ENCODE data around the gene PIN1. TPM values are rescaled to one million over a fixed set of nuclear protein-coding genes. Genes with fewer than 3 reads are reported as not detected.
A peak's percentile ranks its signal among the peaks of the same experiment; 100 is the strongest.
"Not testable (repeated sequence)": the region's sequence is repeated elsewhere in the genome, so short reads cannot be mapped to it uniquely, and the experiment has no call there.

The PIN1 gene
- total and polyA plus RNA-seq, 7 donors, result 49.6 to 81.1 (median 63.9) TPM

- ATAC-seq, result no peak
- Histone ChIP-seq H3K27ac (no peak overlapping the region), H3K9me3 (no peaks in the 10 kb centered on the region), H3K27me3 (ENCODE audit: insufficient read depth in 3 of 3, low read length in 2 of 3) (no peaks in the 10 kb centered on the region), H3K4me3 (peak overlapping the region; percentile 96), H3K4me1 (peaks cover 12% of the 10 kb centered on the region), H3K36me3 (ENCODE audit: insufficient read depth in 1 of 2, low read depth in 1 of 2) (peaks cover 0 to 30% of the 10 kb centered on the region in 2 donors)
- intact Hi-C loops (cut with DNase I), result loop anchor here in 1 of 2 donors (10.0 kb wide), 1 partner anchor 499 kb away; the partner anchor contains the start of genes ICAM3 and RAVER1
- 1 to 3% (median 2%) methylated on average over 5 of the region's 5 CpGs for WGBS, 3 donors
- no peak for DNase-seq
- TF ChIP-seq CTCF (IDR thresholded peaks at IDR 0.05), result no peak
Measured at GRCh38 chr19:9836021-9836420, 903 bp downstream of the PIN1 start.

DNA sequence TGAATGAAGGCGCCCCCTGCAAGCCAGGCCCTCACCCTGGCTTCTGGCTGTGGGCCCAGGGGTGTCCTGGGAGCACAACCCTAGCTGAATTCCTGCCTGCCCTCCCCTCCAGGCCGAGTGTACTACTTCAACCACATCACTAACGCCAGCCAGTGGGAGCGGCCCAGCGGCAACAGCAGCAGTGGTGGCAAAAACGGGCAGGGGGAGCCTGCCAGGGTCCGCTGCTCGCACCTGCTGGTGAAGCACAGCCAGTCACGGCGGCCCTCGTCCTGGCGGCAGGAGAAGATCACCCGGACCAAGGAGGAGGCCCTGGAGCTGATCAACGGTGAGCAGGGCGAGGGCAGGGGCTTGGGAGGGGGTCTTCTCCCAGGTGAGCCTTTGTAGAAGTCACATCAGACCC, 3.2 kb downstream of the PIN1 start:
- peaks cover under 1 to 53% of the 10 kb centered on the region in 2 donors for H3K36me3 ChIP-seq (ENCODE audit: insufficient read depth in 1 of 2, low read depth in 1 of 2)
- no peak for ATAC-seq
- H3K27me3 ChIP-seq (ENCODE audit: insufficient read depth in 3 of 3, low read length in 2 of 3), result no peaks in the 10 kb centered on the region
- no peak for DNase-seq
- peaks cover 12% of the 10 kb centered on the region for H3K4me1 ChIP-seq
- H3K27ac ChIP-seq, result no peak overlapping the region
- peaks cover under 1% of the 10 kb centered on the region for H3K9me3 ChIP-seq
- no peak for TF ChIP-seq CTCF (IDR thresholded peaks at IDR 0.05)
- intact Hi-C loops (cut with DNase I), result loop anchor here in 1 of 2 donors (10.0 kb wide), 1 partner anchor 496 kb away; the partner anchor contains the start of genes ICAM3 and RAVER1
- 88 to 91% (median 89%) methylated on average over 15 of the region's 15 CpGs for WGBS, 3 donors
- H3K4me3 ChIP-seq, result no peak overlapping the region

GRCh38 chr19:9839415-9839814, 4.3 kb downstream of the PIN1 start:
- ATAC-seq (no peak), DNase-seq (no peak)
- TF ChIP-seq CTCF (IDR thresholded peaks at IDR 0.05), result no peak
- Histone ChIP-seq H3K4me3 (no peak overlapping the region), H3K27me3 (ENCODE audit: insufficient read depth in 3 of 3, low read length in 2 of 3) (no peaks in the 10 kb centered on the region), H3K36me3 (ENCODE audit: insufficient read depth in 1 of 2, low read depth in 1 of 2) (peaks cover 3 to 64% of the 10 kb centered on the region in 2 donors), H3K4me1 (peaks cover 12% of the 10 kb centered on the region), H3K9me3 (peaks cover 7% of the 10 kb centered on the region), H3K27ac (no peak overlapping the region)
- intact Hi-C loops (cut with DNase I), result loop anchor here in 1 of 2 donors (10.0 kb wide), 1 partner anchor 495 kb away; the partner anchor contains the start of genes ICAM3 and RAVER1
- 72 to 90% (median 77%) methylated on average over 1 of the region's 1 CpG for WGBS, 3 donors

DNA sequence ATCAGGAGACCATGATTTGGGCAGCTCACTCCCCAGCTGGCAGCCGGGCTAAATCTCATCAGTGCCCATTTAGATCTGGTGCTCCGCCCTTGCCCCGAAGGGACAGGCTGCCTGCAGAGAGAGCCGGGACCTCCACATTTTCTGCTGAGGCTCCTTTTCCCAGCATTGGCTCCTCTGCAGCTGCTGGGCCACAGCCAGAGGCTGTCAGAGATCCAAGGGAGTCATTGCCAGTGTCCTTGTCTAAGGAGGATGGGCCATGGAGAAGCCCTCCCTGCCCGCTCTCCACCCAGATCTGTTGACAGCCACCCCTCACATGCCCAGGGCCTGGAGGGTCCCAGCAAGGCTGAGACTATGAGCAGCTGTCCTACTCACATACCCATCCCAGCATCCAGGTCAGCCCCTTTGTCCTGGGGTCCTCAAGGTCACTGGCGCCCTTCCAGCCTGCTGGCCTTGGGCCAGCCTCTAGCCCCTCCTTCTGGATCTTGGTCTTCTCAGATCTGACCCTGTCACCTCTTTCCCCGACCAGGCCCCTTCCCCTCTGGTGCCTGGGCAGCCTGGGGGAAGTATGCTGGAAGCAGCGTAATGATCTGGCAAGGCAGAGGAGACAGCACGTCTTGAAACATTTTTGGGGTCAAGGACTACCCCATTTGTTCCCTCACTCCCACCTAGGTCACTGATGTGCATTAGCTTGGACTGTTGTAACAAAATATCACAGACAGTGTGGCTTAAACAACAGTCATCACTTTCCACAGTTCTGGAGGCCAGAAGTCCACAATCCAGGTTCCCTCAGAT, 7.9 kb downstream of the PIN1 start:
- intact Hi-C loops (cut with DNase I), result no loop called here
- no peaks in the 10 kb centered on the region for H3K27me3 ChIP-seq (ENCODE audit: insufficient read depth in 3 of 3, low read length in 2 of 3)
- 73 to 84% (median 78%) methylated on average over 9 of the region's 9 CpGs for WGBS, 3 donors
- peaks cover 3 to 94% of the 10 kb centered on the region in 2 donors for H3K36me3 ChIP-seq (ENCODE audit: insufficient read depth in 1 of 2, low read depth in 1 of 2)
- no peak overlapping the region for H3K27ac ChIP-seq
- no peak overlapping the region for H3K4me3 ChIP-seq
- H3K9me3 ChIP-seq, result peaks cover 7% of the 10 kb centered on the region
- no peaks in the 10 kb centered on the region for H3K4me1 ChIP-seq
- ATAC-seq (no peak), DNase-seq (no peak)
- TF ChIP-seq CTCF (IDR thresholded peaks at IDR 0.05), result no peak

DNA sequence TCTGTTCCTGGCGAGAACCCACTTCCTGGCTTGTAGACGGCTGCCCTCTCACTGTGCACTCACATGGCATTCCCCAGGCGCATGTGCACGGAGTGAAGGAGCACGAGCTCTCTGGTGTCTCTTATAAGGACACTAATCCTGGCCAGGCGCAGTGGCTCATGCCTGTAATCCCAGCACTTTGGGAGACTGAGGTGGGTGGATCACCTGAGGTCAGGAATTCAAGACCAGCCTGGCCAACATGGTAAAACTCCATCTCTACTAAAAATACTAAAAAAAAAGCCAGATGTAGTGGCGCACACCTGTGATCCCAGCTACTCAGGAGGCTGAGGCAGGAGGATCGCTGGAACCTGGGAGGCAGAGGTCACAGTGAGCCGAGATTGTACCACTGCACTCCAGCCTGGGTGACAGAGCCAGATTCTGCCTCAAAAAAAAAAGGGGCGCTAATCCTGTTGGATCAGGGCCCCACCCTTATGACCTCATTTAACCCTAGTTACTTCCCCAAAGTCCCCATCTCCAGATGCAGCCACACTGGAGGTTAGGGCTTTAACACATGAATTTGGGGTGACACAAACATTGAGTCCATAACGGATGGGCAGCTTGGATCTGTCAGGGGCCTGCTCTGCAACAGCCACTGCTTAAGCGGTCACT, 8.6 kb downstream of the PIN1 start:
- H3K4me3 ChIP-seq; H3K4me1 ChIP-seq; H3K27me3 ChIP-seq (ENCODE audit: insufficient read depth in 3 of 3, low read length in 2 of 3); H3K9me3 ChIP-seq; intact Hi-C loops (cut with DNase I); H3K27ac ChIP-seq; DNase-seq; ATAC-seq: not testable (repeated sequence)
- 93 to 99% (median 96%) methylated on average over 11 to 12 of the region's 12 CpGs for WGBS, 3 donors
- H3K36me3 ChIP-seq (ENCODE audit: insufficient read depth in 1 of 2, low read depth in 1 of 2), result peaks cover 3 to 94% of the 10 kb centered on the region in 2 donors

Data from psoas muscle (tissue), 8 donors.